ENCODE measurements around the gene PEA15.

Gene PEA15

DNA sequence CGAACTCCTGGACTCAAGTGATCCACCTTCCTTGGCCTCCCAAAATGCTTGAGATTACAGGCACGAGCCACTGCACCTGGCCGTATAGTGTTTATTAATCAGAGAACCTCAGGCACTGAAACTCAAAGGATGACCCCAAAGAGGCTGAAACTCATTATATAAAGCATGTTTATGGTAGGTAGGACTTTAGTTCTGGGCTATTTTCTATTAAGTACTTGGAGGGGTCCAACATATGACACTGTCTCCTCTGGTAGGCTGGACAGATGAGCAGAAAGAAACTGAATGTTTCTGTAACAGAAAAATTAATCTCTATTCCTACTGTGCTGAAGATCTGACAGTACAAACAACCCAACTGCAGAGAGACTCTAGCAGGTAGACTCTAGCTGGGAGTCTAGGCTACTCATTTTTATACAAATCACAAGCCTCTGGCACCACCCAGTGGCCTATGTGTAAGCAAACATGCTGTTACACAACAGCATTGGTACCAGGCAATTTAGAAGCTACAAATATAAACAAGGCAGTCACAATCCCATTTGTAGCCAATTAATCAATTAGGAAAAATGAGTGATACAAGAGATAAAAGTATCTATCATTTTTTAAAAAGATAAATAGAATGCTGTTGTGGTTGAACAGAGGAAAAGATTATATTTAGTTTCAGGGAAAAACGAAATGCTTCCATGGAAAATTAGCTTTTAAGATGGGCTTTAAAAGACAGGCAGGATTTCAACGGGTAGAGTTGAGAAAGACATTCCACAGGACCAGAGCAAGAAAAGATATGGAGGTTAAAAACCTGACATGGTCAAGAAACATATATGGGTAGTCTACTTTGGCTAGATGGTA lies 46.7 kb downstream of the PEA15 start:
- peak; percentile 66 for DNase-seq (ENCODE audit: low spot score)
- in situ Hi-C loops (cut with MboI; ENCODE audit: low sequenced_read_pairs, unreplicated experiment), result no loop called here
- TF ChIP-seq, protein P1, sequence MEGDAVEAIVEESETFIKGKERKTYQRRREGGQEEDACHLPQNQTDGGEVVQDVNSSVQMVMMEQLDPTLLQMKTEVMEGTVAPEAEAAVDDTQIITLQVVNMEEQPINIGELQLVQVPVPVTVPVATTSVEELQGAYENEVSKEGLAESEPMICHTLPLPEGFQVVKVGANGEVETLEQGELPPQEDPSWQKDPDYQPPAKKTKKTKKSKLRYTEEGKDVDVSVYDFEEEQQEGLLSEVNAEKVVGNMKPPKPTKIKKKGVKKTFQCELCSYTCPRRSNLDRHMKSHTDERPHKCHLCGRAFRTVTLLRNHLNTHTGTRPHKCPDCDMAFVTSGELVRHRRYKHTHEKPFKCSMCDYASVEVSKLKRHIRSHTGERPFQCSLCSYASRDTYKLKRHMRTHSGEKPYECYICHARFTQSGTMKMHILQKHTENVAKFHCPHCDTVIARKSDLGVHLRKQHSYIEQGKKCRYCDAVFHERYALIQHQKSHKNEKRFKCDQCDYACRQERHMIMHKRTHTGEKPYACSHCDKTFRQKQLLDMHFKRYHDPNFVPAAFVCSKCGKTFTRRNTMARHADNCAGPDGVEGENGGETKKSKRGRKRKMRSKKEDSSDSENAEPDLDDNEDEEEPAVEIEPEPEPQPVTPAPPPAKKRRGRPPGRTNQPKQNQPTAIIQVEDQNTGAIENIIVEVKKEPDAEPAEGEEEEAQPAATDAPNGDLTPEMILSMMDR (IDR thresholded peaks at IDR 0.05; ENCODE audit: borderline replicate concordance, control extremely low read depth, extremely low read depth, insufficient read depth, missing control alignments), result peak; percentile 66

DNA sequence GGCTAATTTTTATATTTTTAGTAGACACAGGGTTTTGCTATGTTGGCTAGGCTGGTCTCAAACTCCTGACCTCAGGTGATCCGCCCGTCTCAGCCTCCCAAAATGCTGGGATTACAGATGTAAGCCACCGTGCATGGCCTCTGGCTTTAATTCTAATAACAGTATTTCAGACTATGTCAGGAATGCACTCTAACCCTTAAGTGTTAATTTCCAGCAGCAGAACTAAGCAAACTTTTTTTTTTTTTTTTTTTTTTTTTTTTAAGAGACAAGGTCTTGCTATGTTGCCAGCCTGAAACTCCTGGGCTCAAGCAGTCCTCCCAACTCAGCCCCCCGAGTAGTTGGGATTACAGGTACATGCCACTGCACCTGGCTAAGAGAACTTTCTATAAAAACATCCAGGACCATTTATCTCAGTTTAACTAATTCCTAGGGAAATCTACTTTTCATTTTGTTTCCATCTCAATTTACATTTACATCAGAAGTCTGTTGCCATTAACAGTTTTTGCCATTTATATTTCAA lies 50.7 kb downstream of the PEA15 start:
- TF ChIP-seq, protein P1 (IDR thresholded peaks at IDR 0.05; ENCODE audit: borderline replicate concordance, control extremely low read depth, extremely low read depth, insufficient read depth, missing control alignments), result no peak
- in situ Hi-C loops (cut with MboI; ENCODE audit: low sequenced_read_pairs, unreplicated experiment), result no loop called here
- DNase-seq (ENCODE audit: low spot score), result no peak

DNA sequence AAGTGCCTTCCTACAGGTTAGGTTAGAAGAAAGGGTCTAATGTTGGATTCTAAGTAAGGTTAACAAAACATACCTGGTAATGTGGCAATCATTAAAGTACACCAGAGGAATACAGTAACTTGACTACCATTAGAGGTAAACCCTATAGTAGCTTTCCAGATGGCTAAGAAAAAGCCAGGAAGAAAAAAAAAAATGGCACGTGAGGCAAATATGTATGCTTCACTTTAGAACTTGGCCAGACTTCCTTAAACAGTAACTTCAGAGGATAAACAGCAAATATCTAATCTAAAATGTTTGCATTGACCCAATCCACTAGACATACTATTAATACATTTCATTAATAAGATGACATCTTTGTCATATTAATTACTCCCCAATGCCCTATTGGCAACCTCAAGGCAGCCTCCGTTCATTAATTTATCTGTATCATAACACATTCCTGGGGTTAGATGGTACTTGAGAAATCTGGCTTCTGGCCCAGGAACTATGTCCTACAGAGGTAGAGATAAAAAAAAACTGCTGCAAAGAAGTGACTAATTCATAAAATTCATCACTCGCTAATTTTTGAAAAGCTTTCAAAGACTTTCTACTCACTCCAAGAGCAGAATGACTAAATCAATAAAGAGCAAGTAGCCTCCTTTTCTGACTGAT lies 51.3 kb downstream of the PEA15 start:
- in situ Hi-C loops (cut with MboI; ENCODE audit: low sequenced_read_pairs, unreplicated experiment), result no loop called here
- no peak for DNase-seq (ENCODE audit: low spot score)
- TF ChIP-seq, protein P1 (IDR thresholded peaks at IDR 0.05; ENCODE audit: borderline replicate concordance, control extremely low read depth, extremely low read depth, insufficient read depth, missing control alignments), result no peak

DNA sequence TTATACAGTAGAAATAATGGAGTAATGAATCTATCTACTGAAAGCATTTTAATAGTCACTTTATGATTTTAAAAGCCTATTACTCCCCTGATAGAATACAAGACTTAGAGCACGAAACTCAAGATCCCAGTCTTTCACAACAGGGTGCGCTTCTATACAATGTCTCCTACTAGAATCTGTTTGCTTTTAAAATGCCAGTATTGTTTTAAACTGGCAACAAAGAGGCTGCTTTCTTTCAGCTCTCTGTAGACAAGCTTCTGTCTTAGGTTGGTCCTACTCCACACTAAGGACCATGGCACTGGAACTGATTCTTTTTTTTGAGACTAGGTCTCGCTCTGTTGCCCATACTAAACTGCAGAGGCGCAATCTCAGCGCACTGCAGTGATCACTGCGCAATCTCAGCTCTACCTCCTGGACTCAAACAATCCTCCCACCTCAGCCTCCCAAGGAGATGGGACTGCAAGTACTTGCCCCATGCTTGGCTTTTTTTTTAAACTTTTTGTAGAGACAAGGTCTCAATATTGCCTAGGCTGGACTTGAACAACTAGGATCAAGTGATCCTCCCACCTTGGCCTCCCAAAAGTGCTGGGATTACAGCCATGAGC lies 52.3 kb downstream of the PEA15 start:
- DNase-seq (ENCODE audit: low spot score), result no peak
- in situ Hi-C loops (cut with MboI; ENCODE audit: low sequenced_read_pairs, unreplicated experiment), result no loop called here
- TF ChIP-seq, protein P1 (IDR thresholded peaks at IDR 0.05; ENCODE audit: borderline replicate concordance, control extremely low read depth, extremely low read depth, insufficient read depth, missing control alignments), result no peak

DNA sequence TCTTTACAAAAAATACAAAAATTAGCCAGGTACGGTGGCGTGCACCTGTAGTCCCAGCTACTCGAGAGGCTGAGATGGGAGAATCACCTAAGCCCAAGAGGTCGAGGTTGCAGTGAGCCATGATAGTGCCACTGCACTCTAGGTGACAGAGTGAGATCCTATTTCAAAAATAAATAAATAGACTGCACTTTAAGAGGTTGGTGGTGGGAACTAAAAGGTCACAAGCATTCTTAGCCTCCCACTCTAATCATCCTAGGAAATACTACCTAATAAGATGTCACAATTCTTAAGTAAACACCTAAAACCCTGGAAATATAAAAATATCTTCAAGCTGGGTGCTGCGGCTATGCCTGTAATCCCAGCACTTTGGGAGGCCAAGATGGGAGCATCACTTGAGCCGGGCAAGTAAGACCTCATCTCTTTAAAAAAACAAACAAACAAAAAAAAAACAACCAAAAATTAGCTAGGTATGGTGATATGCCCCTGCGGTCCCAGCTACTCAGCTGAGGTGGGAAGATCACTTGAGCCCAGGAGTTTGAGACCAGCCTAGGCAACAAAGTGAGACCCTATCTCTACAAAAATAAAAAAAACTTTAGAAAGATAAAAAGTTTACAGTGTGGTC lies 53.1 kb downstream of the PEA15 start:
- in situ Hi-C loops (cut with MboI; ENCODE audit: low sequenced_read_pairs, unreplicated experiment), result no loop called here
- DNase-seq (ENCODE audit: low spot score), result no peak
- TF ChIP-seq, protein P1 (IDR thresholded peaks at IDR 0.05; ENCODE audit: borderline replicate concordance, control extremely low read depth, extremely low read depth, insufficient read depth, missing control alignments), result no peak

Data from GM13976 (cell line).